HG03521 (cell line): ENCODE measurements around the gene CYP2S1.
"Not testable (repeated sequence)": the region's sequence is repeated elsewhere in the genome, so short reads cannot be mapped to it uniquely, and the experiment has no call there.

Experiments used
- ATAC-seq: cut with Tn5 transposase; IDR thresholded peaks from one replicate; pipeline ENCODE4 v1.9.1; 2021; ENCODE audit warnings: mild to moderate bottlenecking, moderate library complexity; ENCODE audit not compliant: unreplicated experiment

The CYP2S1 gene

DNA sequence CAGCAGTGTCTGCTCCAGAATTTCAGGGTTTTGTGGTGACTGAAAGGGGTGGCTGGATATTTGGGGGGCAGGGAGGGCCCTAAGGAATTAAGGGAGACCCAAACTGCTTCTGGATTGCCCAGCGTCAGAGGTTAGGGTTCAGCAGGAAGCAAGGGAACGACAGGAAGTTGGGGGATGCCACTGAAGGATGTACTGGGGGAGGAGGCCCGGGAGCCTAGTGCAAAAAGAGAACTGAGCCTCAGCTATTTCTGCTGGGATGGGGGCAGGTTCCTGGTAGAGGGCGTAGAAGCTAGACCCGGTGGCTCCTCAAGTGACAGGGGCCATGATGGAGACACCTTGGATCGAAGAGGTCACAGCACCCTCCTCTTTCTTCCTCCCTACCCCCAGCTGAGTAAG, 1.1 kb downstream of the CYP2S1 start:
- no peak for ATAC-seq

DNA sequence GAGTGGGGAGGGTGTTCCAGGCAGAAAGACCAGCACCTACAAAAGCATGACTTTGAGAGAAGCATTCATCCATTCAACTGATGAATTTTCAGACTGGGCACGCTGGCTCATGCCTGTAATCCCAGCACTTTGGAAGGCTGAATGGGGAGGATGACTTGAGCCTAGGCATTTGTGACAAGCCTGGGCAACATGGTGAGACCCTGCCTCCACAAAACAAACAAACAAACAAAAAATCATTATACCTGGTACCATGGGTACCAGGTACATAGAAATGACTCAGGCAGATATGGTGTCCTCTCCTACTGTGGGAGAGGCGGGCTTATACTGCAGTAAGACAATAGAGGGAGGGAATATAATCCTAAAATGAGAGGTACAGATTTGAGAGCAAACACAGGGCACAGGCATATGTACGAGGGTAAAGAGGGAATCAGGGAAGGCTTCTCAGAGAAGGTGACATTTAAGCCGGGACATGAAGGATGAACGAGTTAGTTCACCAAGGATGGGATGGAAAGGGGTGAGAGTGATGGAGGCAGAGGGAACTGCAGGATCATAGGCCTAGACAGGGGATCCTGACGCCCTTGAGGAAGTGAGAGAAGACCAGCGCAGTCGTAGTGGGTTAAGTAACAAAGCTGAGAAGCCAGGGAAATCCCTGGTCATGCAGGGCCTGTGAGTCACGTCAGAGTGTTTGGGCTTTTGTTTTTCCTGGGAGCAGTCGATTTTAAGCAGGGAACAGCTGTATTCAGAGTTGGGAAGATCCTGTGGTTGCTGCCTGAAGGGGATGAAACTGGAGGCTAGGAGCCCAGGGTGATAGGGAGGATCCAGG, 2.9 kb downstream of the CYP2S1 start:
- ATAC-seq, result no peak

DNA sequence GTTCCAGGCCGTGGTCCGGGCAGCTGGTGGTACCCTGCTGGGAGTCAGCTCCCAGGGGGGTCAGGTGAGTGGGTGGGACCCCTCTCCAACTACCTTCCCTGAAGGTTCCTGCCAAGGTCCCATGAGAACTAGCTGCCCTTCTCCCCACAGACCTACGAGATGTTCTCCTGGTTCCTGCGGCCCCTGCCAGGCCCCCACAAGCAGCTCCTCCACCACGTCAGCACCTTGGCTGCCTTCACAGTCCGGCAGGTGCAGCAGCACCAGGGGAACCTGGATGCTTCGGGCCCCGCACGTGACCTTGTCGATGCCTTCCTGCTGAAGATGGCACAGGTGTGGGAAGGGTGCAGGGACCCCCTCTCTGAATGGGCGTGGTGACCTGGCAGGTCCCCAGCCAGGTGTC, 5.5 kb downstream of the CYP2S1 start:
- ATAC-seq, result no peak

DNA sequence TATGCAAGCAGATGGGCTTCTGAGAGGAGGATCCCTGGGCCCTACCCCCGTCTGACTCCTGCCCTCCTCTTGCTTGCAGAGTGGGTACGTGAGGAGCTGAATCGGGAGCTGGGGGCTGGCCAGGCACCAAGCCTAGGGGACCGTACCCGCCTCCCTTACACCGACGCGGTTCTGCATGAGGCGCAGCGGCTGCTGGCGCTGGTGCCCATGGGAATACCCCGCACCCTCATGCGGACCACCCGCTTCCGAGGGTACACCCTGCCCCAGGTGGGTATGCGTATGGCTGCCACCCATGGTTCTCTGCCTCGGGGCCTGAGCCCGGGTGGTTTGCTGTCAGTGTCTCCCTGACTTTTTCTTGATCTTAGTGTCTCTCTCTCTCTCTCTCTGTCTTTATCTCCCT, 10.4 kb downstream of the CYP2S1 start:
- ATAC-seq, result no peak

DNA sequence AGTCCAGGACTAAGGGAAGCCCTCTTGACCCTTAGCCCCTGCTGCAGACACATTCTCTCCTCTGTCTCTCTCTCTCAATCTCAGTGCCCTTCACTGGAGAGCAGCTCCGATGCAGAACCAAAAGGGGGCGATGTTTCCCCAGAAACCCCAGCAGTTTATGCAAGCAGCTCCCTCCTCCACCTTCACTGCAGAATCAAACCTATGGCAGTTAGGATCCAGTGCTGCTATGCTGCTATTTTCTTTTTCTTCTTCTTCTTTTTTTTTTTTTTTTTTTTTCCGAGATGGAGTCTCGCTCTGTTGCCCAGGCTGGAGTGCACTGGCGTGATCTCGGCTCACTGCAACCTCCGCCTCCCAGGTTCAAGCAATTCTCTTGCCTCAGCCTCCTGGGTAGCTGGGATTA, 11.3 kb downstream of the CYP2S1 start:
- not testable (repeated sequence) for ATAC-seq

DNA sequence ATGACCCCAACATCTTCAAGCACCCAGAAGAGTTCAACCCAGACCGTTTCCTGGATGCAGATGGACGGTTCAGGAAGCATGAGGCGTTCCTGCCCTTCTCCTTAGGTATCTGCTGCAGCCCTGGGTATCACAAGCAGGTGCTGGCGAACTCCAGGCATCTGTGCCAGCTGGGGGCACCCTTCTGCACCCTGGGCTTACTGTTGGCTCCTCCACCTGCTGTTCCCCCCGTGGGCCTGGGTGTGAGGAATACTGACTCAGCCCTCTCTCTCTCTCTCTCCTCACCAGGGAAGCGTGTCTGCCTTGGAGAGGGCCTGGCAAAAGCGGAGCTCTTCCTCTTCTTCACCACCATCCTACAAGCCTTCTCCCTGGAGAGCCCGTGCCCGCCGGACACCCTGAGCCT, 13.0 kb downstream of the CYP2S1 start:
- ATAC-seq, result no peak

DNA sequence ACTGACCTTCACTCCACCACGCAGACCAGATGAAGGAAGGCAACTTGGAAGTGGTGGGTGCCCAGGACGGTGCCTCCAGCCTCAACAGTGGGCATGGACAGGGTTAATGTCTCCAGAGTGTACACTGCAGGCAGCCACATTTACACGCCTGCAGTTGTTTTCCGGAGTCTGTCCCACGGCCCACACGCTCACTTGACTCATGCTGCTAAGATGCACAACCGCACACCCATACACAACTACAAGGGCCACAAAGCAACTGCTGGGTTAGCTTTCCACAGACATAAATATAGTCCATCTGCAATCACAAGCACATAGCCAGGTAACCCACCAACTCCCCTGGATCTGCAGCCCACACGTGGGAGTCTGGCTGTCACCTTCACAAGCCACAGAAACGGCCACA, 13.4 kb downstream of the CYP2S1 start:
- no peak for ATAC-seq

DNA sequence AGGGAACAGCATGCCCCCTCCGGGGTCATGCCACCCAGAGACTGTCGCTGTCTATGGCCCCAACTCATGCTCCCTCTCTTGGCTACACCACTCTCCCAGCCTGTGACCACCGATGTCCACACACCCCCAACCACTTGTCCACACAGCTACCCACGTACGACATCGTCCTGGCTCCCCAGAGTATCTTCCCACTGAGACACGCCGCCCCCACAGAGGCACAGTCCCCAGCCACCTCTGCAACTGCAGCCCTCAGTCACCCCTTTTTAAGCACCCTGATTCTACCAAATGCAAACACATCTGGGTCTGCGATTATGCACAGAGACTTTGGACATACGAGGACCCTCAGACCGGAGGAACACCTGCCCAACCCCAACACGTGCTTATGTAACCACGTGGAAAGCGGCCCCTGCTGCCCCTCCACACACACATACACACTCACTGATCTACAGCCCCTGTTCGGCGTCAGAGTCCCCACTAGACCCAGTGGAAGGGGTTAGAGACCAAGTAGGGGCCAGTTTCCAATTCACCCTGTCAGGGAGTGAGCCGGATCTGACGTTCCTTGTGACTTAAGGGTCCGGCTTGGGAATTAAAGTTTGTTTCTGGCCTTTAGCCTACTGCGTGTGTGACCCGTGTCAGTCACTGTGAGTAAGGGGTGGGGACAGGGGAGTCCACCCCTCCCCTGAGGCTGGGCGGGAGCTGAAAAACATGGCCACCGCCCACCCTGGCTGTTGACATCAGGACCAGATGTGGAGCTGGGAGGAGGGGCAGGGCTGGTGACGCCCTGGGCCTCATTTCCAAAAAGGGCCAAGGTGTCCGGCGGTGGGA, 14.1 kb downstream of the CYP2S1 start:
- no peak for ATAC-seq

DNA sequence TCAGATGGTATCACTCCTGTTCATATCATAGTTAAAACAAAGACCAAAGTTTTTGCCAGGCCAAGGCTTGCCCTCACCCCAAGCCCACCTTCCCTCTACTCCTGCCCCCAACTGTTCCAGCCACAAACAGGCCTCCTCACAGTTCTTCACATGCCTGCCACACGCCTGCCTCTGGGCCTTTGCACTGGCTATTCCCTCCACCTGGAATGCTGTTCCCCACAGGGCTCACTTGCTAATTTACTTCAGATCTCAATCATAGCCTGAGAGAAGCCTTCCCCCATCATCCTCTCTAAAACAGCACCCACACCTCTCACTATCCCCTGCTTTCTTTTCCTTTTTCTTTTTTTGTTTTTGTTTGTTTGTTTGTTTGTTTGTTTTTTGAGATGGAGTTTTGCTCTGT, 21.1 kb downstream of the CYP2S1 start:
- ATAC-seq, result no peak

DNA sequence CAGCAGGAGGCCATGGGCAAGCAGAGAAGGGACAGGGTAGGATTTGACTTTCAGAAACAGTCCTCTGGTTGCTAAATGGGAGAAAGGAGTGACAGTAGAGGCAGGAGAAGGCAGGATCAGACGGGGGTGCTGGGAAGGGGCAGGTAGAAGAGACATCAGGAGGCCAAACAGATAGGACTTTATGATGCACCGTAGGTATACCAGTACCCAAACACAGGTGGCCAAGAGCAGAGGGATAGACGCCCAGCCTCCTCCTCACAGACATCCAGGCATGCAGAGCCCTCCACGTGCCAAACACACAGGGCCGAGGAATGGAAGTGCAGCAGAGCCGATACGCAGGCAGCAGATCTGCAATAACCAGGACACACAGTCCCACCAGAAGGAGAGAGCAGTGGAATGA, 24.7 kb downstream of the CYP2S1 start:
- ATAC-seq, result no peak

DNA sequence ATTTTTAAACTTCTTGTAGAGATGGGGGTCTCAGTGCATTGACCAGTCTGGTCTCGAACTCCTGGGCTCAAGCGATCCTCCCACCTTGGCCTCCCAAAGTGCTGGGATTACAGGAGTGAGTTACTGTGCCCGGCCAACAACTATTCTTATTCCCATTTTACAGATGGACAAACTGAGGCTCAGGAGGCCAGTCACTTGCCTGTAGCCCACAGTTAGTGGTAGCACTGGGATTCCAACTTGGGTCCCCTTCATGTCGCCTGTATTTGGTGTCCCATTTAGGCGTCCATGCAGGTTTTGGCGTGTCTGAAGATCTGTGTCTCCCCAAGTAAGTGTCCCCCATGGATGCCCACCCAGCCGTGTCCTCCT, 25.2 kb downstream of the CYP2S1 start:
- ATAC-seq, result no peak

DNA sequence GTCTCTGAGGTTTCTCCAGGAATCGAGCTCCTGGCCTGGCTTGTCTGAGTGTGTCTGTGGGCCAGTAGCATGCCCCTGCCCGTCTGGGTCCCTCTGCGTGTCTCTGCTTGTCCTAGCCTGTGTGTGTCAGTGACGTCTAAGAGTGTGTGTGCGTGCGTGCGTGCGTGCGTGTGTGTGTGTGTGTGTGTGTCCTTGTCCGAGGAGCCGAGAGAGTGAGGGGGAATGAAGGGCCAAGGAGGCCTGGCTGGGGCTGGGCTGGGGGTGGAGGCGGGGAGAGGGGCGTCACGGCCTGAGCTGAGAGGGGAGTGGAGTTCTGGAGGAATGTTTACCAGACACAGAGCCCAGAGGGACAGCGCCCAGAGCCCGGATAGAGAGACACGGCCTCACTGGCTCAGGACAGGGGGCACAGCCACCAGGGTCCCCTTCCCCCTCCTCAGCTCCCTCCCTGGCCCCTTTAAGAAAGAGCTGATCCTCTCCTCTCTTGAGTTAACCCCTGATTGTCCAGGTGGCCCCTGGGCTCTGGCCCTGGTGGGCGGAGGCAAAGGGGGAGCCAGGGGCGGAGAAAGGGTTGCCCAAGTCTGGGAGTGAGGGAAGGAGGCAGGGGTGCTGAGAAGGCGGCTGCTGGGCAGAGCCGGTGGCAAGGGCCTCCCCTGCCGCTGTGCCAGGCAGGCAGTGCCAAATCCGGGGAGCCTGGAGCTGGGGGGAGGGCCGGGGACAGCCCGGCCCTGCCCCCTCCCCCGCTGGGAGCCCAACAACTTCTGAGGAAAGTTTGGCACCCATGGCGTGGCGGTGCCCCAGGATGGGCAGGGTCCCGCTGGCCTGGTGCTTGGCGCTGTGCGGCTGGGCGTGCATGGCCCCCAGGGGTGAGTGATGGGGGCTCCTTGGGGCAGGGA, 25.8 kb downstream of the CYP2S1 start, which contains the start of gene AXL:
Gene AXL (plus strand): TSS at position 609 of the 893 bp plus-strand sequence. CDS start 170 bp downstream, at position 779.
- no peak for ATAC-seq

DNA sequence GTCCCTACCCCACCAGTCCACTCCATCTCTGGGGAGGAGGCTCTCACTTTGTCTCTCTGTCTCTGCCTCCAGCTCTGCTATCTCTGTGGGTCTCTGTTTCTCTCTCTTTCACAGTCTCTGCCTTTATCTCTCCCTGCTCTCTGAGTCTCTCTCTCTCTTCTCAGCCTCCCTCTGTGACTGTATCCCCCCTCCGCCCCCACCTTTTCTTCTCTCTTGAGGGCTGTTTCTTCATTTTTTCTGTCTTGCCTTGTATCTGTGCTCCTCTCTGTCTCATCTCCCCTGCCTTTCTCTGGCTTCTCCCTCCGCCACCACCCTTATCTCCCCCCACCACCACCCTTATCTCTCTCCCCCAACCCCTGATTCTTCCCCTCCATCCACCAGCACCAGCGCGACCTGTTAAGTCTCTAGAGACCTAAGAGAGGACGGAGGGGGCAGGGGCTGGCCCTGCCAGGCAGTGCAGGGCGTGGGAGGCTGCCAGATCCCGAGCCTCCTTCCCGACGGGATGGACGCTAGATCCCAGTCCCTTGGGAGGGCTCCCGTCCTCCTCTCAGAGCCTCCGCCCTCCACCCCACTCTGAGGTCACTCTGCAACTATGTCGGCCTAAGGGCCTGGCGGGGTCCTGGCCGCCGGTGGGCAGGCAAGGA, 27.0 kb downstream of the CYP2S1 start:
- no peak for ATAC-seq

DNA sequence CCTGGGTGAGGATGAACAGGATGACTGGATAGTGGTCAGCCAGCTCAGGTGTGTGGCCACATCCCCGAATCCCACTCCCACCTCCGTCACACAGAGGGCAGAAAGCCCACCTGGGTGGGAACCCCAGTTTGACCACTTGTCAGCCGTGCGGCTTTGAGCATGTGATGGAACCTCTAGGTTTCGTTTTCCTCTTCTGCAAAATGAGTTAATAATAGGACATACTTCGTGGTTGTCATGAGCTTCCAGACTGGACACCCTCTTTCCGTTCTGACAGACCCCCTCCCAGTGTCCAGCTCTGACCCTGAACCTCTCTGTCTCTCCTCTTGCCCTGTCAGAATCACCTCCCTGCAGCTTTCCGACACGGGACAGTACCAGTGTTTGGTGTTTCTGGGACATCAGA, 27.8 kb downstream of the CYP2S1 start:
- no peak for ATAC-seq

DNA sequence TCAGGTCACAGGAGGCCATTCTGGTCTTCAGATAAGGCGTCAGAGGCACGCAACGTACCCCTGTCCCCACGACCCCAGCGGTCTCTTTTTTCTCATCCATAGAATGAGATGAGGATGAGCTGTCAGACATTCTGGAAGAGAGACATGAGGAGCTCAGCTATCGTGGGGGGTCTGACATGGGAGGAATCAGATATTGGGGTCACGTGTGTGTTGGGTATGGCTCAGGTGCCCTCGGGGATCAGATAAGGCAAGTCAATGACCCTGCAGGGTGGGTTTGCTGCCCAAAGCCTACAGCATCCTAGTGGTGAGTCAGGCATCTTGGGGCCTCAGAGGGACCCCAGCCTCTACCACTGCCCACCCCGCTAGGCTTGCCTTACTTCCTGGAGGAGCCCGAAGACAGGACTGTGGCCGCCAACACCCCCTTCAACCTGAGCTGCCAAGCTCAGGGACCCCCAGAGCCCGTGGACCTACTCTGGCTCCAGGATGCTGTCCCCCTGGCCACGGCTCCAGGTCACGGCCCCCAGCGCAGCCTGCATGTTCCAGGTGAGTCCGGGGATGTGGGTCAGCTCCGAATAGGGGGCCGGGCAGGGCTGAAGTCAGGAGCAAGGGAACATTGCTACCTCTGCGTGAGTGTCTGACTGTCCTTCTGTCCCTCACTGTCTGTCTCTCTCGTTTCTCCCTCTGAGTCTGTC, 28.6 kb downstream of the CYP2S1 start:
- ATAC-seq, result no peak

DNA sequence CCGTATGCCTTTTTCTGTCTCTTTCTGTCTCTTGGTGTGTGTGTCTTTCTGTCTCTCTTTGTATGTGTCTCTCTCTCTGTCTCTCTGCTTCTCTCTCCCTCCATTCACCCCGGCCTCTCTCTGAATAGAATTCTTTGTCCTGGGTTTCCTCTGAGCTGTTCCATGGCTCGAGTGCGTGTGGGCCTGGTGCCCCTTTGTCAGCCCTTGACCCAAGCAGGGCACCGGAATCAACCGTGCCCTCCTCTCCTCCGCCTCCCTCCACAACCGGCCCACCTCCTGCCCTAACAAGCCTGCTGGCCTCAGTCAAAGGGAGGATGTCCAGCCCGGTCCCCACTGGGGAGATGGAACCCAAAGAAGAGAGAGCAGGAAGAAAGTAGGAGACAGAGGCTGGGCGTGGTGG, 29.2 kb downstream of the CYP2S1 start:
- no peak for ATAC-seq

DNA sequence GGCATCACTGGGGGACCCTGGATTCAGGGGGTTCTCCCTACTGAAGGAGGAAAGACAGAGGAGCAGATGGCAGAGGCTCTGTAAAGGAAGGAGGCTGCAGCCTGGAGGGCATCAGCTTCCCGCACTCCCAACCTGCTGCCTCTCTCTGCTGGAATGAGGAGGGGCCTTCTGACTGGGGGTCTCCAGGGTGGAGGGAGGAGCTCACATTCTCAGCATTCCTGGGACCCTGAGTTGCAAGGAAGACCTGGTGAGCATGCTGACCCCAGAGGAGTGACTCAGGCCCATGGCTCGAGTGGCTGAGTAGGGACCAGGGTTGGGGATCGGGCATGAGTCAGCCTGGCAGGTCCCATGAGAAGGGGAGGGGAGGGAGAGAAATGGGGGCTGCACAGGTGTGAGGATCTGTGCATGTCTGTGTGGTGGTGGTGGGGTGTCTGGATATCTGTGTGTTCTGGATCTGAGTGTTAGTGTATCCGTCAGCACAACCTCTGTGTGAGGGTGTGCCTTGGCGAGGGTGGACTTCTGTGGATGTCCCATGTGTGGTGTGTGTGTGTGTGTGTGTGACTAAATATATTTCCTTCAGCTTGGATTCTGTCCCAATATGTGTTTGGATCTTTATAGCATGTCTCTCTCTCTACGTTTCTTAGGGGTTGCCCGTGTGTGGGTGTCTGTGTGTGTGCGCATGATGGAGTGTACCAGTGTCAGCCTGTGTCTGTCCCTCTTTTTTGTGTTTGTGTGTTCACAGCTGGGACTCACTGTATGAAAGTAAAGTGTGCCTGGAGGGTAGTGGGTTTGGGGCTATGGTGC, 30.6 kb downstream of the CYP2S1 start:
- ATAC-seq, result no peak

DNA sequence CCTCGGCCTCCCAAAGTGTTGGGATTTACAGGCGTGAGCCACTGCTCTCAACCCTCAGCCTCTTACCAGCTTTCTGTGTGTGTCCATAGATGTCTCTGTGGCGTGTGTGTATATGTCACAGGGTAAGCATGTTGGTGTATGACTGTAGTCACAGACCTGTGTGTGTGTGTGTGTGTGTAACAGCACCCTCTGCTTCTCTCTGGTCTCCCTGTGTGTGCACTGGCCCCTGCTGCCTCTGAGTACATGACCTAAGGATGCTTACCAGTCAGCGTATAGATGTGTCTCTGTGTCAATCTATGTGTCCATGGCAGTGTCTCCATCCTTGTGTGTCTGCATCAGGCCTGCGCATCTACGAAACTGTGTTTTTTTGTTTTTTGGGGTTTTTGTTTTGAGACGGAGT, 31.6 kb downstream of the CYP2S1 start:
- ATAC-seq, result no peak
